Right lung (tissue), 10 donors: ENCODE measurements around the gene CDC42EP3. TPM values are rescaled to one million over a fixed set of nuclear protein-coding genes. Genes with fewer than 3 reads are reported as not detected.

Experiments used
- DNase-seq, 2 donors: peaks; one replicate each; pipeline ENCODE4 v3.0.0-alpha.2; 2013
- long read RNA-seq, 8 donors: transcript quantifications; one replicate each; lab custom pipeline, GENCODE V29; 2026
- polyA plus RNA-seq, 5 donors: library from polyadenylated mRNA; unstranded; fragments of 120-200 nt; gene quantifications; one replicate each; pipeline versions ENCODE4 v1.2.1 to v1.2.3, GENCODE V29; 2013; ENCODE audit warnings: inconsistent platforms in 1 of 5, low replicate concordance in 1 of 5; ENCODE audit not compliant: insufficient read length in 5 of 5, insufficient read depth in 1 of 5

CDC42EP3 gene, protein sequence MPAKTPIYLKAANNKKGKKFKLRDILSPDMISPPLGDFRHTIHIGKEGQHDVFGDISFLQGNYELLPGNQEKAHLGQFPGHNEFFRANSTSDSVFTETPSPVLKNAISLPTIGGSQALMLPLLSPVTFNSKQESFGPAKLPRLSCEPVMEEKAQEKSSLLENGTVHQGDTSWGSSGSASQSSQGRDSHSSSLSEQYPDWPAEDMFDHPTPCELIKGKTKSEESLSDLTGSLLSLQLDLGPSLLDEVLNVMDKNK
- 10 to 100 TPM; 18.0 to 26.6 (median 22.3) TPM for polyA plus RNA-seq
- long read RNA-seq, donor 1, full-length matches to known transcripts = 13 of 13 reads
- long read RNA-seq, donor 1, partial matches to known transcripts = 0 of 13 reads
- long read RNA-seq, donor 1, other reads (novel, unspliced or antisense) = 0 of 13 reads
- long read RNA-seq, donor 2, full-length matches to known transcripts = 5 of 5 reads
- long read RNA-seq, donor 2, partial matches to known transcripts = 0 of 5 reads
- long read RNA-seq, donor 2, other reads (novel, unspliced or antisense) = 0 of 5 reads
- long read RNA-seq, donor 3, full-length matches to known transcripts = 7 of 7 reads
- long read RNA-seq, donor 3, partial matches to known transcripts = 0 of 7 reads
- long read RNA-seq, donor 3, other reads (novel, unspliced or antisense) = 0 of 7 reads
- long read RNA-seq, donor 4, full-length matches to known transcripts = 4 of 4 reads
- long read RNA-seq, donor 4, partial matches to known transcripts = 0 of 4 reads
- long read RNA-seq, donor 4, other reads (novel, unspliced or antisense) = 0 of 4 reads
- long read RNA-seq, donor 5, full-length matches to known transcripts = 12 of 12 reads
- long read RNA-seq, donor 5, partial matches to known transcripts = 0 of 12 reads
- long read RNA-seq, donor 5, other reads (novel, unspliced or antisense) = 0 of 12 reads
- long read RNA-seq, donor 6, full-length matches to known transcripts = 6 of 6 reads
- long read RNA-seq, donor 6, partial matches to known transcripts = 0 of 6 reads
- long read RNA-seq, donor 6, other reads (novel, unspliced or antisense) = 0 of 6 reads
- long read RNA-seq, donor 7, full-length matches to known transcripts = 8 of 8 reads
- long read RNA-seq, donor 7, partial matches to known transcripts = 0 of 8 reads
- long read RNA-seq, donor 7, other reads (novel, unspliced or antisense) = 0 of 8 reads
- long read RNA-seq, donor 8, full-length matches to known transcripts = 5 of 5 reads
- long read RNA-seq, donor 8, partial matches to known transcripts = 0 of 5 reads
- long read RNA-seq, donor 8, other reads (novel, unspliced or antisense) = 0 of 5 reads

DNA sequence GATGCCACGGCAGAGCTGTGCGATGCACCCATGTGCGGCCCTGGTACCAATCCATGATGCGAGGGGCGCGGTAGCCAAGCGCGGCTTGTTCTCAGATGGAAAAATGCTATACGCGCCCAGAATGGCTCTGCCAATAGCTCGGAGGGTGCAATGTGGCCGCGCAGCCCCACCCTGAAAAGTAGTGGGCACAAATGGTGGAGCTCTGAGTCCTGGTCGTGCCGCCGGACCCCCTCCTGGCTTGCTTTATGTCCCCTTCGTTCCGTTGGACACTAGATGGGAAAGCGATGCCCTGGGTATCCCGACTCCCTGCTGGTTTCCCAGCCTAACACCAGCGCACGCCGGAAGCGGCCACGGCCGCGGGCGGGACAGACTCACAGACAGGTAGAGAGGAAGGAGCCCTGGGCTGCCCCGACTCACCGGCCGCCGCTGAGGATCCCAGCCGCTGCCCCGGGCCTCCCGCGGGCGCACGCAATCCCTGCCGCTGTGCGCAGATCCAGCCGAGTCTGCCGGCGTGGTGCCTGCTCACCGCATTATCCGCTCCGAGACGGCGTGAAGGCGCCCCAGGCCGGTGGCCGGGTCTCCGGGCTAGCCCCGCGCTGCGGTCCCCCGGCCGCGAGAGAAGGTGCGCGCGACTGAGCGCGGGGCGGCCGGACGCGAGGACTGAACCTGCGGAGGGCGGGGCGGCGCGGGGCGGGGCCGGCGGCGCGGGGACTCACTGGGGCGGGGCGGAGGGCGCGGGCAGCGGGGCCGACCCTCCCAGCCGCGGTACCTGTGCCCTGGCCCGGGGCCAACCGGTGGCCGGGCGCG lies at the start of gene CDC42EP3:
Gene CDC42EP3, minus strand, starts transcription at position 634 of the 807 bp plus-strand sequence. CDS start 25,055 bp downstream, outside the sequence.
- DNase-seq = no peak

DNA sequence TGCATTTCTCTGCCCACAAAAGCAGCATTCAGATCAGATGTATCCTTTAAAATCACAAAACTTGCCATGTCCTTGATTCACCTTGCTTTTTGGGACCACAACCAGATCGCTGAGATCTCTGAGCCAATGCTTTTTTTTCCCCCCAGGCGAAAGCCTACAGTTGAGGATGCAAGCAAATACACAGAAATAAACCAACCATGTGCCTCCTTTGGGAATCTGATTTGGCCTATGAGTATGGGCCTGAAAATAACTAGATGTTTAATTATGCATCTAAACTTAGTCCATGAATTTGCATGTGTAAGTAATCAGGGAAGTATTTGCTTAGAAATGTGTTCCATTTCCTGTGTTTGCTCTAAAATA lies 49.7 kb upstream of the CDC42EP3 start:
- no peak for DNase-seq

DNA sequence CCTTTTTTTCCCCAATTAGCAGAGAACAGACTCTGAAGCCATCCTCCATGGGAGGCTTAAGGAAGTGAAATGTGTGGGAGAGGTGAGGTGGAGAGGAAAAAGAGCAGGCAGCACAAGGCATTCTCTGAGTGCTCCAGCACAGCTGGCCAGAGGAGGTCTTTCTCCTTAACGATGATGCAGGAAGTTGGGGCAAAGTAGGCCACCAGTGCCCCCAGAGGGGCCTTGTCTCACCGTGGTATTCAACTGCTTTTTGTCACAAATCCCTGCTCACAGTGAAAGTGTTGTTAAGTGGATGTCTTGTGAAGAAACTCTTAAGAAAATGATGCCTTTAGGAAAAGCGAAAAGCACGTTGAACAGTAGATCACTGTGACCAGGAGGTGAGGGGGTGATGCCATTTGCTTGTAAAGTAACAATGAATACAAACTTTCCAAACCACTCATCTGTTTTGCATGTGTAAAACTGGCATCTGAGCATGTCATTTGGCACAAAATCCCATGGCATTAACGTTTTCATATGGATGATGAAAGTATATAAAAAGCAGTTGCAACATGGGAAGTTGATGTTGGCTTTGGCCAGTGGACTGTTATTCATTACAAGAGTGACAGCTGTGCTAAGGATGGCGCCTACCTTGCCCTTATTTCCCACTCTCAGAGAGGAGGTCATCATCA lies 49.2 kb upstream of the CDC42EP3 start:
- DNase-seq = no peak

DNA sequence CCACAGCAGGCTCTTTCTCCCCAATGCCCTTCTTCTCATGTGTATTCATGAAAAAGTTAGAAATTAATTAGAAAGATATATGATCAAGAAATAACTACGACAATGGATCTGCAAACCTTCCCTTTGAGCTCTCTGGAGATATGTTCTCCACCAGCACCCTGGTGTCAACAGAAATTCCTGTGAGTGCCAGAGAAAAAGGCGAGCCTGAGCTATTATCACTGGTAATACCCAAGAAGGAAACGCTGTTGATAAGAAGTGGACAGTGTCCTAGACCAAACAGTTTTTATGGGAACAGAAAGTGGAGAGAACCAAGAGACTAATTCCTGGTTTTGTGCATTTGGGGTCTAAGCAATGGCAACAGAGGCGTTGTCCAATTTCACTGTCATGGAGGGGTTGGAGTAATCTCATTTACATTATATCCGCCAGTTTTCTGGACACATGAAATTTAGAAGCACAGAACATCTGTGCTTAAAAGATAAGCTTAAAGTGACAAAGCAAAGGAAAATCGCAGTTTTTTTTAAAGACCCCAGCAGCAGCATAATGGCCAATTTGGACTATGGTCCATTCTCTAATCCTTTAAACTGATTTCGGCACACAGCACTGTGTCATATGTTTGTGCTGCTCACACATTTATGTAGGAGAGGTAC lies 47.2 kb upstream of the CDC42EP3 start:
- DNase-seq = no peak

DNA sequence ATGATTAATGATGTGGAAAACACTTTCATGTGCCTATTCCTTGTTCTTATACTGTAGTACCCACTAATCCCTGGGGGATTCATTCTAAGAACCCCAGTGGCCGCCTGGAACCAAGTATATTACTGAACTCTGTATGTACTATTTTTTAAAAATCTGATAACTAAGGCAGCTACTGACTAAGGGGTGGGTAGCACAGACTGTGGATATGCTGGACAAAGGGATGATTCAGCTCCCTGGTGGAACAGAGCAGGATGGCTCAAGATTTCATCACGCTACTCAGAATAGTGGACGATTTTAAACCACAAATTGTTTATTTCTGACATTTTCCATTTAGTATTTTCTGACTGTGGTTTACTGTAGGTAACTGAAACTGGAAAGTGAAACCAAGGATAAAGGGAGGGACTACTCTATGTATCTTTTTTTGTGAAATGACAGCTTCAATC lies 41.8 kb upstream of the CDC42EP3 start:
- DNase-seq = no peak

DNA sequence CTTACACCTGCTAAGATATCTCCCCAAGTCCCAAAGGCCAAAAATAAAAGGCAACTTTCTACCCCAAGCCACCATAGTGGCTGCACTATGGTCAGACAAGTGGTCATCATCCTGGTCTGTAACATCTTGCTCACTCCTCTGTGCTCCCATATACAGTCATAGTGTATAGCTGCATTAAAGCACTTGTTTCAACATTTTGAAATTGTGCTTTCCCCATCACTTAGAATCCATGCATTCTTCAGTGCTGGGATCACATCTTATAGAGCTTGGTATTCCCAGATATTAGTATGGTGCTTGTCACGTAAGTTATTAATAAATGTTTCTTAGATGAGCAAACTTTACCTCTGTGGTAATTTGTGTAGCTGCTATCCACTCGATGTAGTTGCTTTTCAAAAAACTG lies 40.4 kb upstream of the CDC42EP3 start:
- no peak for DNase-seq

DNA sequence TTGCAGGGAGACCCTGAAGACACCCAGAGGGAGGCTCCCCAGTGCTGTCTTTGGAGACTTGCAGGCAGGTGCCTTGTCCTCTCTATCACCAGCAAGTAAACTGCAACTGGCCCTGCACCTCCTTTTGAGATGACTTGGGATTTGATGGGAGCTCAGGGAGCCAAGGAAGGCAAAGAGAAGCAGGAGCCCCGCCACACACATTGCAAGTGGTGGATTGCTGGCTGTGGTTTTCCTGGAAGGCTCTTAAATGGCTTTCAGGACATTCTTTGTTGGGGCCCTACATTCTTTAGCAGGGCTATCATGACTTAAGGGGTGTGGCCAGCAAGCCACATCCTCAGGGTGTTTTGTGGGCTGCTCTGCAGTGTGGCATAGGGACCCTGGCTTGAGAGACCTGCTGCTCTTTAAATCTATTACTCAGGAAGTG lies 39.9 kb upstream of the CDC42EP3 start:
- DNase-seq = no peak

DNA sequence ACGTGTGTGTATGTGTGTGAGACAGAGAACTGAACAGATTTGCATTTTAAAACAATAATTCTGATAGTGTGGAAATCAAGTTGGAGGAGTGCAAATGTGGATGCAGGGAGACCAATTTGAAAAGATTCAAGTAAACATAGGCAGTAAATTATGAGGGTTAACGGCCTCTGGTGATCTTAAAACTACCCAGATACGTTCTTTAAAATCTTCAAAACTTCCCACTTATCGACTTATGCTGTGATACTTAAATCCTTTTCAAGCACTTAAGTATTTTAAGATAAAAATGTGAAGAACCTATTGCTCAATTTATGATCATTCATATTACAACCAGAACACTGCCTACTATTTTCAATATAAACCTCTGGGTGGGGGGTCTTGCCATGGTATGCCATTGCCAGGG lies 37.7 kb upstream of the CDC42EP3 start:
- no peak for DNase-seq

DNA sequence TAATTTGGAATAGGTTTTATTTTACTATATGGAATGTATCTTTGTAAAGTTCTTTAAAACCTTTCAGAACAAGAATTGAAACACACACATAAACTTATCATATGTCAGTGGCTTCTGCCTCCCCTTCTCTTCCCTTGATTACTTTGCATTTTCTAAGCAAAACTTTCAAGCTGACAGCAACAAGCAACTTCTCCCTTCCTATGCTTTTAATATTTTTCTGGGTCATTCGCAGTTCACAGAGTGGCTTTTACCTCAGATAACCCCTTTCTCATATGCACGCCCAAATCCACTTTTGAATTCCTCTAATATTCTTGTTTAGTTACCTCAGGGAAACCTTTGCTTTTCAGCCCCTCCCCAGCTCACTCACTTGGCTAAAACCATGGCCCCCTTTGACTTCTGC lies 36.7 kb upstream of the CDC42EP3 start:
- DNase-seq = no peak

DNA sequence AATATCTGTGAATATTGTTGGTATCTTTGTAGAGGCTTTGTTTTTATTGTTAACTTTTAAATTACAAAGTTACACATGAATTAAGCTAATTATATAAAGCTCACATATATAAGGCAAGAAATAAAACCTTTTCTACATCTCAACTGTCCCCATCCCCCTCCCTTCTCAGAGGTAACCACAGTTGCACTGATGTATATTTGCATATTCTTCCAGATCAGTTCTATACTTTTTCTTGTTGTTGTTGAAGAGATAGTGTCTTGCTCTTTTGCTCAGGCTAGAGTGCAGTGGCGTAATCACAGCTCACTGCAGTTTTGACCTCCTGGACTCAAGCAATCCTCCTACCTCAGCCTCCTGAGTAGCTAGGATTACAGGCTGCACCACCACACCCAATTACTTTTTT lies 36.0 kb upstream of the CDC42EP3 start:
- DNase-seq = no peak

DNA sequence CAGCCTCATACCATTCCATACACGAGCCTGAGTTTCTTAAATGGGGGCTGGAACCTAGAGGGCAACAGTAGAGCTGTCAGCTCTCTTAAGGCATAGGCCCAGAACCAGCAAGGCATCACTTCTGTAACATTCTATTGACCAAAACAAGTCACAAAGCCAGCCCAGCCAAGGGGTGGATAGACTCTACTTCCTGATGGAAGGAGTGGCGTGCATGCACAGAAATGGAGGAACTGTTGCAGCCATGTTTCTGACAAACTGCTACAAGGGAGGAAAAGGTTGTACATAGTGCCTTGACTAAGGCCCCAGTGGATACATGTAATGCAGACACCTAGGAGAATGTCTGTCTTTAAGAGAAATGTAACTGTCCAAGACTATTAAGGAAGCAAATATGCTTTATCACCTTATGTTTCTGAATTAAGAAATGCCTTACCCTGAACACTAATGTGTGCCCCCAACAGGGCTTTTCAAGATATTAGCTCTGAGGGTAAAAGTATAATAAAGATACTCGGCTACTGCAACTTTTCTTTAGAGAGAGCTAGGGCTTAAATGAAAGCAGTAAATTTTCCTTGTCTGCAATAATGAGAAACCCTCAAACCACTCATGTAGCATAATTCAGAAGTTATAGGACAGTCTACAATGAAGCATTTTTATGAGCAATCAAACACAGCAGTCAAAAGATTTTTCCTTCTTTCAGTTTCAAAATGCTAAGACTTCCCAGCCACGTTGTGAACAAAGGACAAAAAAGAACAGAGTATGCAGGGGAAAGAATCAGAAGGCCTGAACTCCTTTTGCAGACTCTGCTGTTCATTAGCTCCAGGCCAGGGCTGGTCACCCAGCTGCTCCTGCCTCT lies 35.1 kb upstream of the CDC42EP3 start:
- DNase-seq = no peak

DNA sequence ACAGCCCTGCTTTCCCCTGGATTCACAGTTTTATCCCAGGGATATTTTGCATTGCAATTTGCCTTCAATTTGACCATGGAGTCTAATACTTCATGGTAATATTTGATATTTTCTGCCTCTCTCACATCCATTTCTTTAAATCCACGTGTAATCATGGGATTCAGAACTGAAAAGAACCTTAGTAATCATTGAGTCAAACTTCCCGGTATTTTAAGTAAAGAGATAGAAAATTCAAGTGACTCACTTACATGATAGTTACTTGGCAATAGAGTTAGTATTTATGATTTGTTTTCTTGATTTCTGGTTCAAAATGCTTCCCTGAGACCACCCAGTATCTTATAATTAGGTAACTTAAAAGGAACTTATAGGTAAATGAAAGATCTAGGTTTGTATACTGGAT lies 33.7 kb upstream of the CDC42EP3 start:
- no peak for DNase-seq

DNA sequence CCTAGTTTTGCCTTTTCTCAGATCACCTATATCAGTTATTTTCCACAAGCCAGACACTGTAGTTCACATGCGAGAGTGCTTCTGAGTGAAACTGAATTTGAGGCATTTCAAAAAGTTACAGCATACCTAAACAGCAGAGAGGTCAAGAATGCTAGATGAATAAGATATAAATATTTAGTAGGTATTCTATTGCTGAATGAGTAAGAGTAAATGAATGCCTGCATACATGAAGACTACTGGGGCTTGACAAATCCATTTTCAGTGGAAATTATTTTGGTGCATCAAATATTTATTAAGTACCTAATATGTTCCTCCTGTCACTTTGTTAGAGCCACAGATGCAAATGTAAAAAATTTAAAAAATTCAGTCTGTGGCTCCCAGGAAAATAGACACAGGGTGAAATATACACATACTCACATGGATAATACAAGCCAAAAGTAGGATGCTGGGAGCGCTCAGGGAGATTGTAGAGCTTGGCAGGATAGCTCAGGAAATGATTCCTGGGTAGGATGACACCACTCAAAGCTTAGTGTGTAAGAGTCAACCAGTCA lies 27.6 kb upstream of the CDC42EP3 start:
- DNase-seq = no peak

DNA sequence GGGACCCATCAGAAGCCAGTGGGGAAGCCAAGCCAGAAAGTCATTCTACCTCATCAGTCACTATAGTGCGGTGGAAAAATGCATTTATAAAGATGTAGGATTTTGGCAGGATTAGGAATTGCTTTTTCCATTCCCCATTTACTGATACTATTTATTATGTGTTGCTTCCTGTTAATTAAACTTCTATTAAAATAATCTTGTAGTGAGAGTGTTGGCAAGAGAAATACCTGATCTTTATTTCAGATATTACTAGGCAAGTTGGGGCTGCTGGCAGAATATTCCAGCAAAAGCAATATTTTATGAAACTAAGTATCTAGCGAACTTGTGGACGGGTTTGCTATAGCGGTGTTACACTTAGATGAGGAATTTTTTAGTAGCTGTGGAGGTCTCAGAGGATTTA lies 23.9 kb upstream of the CDC42EP3 start:
- peak in 1 of 2 donors; percentile 33 for DNase-seq

DNA sequence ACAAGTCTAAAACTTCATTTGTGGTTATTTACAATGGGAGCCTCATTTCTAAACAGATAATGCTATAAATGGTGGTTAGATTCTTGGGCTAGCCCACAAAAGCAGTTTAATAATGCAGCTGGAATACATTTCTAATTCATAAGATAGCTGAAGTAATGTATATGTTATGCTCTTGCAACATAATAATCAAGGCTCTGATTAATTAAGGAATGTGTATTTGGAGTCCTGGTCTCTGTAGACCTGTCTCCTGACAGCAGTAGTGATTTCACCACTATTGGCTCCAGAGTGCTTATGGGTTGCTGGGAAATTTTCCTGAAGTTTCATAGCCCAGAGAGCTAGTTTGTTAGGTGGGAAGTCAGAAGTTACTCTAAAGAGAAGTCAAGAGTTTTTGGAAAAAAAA lies 21.3 kb upstream of the CDC42EP3 start:
- no peak for DNase-seq

DNA sequence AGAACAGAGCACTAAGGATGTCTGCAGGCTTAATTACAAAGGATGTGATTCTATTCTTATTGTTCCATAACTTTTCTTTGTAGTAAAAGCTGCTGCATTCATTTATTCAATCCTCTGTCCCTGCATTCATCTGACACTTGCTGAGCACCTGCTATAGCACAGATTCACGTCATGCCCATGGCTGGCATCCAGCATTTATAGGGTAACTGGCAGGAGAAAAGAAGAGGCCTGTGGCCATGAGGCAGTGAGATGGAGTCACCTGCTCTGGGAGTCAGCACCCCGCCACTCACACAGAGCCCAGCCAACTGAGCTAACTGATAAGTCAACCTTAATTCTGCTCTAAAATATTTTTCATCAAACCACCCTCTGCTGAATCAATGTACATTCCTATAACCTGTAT lies 18.3 kb upstream of the CDC42EP3 start:
- DNase-seq = no peak

DNA sequence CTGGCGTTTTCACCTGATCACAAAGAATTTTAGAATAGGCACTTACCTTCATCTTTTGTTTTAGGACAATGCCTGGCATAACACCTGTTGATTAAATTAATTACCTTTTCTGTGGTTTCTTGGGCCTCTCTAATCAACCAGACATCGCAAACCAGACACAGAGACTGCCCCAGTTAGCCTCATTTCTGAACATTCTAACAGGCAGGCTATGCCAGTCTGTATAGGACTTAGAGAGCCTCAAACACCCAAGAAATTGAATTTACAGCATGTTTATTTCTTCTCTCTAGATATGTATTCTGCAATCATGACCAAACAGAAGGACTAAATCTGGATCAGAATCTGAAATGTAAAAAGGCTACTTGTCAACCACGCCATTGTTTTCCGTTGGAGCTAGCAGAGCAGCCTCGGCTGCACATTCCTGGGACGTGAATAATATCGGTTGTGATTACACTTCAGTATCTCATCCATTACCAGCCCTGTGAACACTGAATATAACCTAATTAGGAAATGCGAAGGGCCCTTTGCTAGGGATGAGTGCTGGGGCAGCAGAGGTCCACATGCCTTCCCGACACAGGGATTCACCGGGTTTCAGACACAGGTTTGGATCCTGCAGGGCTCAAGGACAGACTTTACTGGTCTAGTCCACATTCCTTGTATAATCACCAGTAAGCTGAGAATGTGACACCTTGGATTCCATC lies 17.5 kb upstream of the CDC42EP3 start:
- DNase-seq = no peak
